Suppressor macrophage (primary cell): ENCODE results near the gene FNDC11.

Source experiments
- DNase-seq, 4 experiments: peaks; one replicate each; pipeline ENCODE4 v3.0.0-alpha.2; 2020 to 2022
- total RNA-seq, 17 experiments: gene quantifications; one replicate each; lab custom pipeline; 2026; ENCODE audit warnings: mixed read lengths in 6 of 17, inconsistent platforms in 3 of 17; lab: John Stamatoyannopoulos, UW

FNDC11 gene
- 0 to 1.9 (median 0) reads per million in 17 experiments for total RNA-seq

DNA sequence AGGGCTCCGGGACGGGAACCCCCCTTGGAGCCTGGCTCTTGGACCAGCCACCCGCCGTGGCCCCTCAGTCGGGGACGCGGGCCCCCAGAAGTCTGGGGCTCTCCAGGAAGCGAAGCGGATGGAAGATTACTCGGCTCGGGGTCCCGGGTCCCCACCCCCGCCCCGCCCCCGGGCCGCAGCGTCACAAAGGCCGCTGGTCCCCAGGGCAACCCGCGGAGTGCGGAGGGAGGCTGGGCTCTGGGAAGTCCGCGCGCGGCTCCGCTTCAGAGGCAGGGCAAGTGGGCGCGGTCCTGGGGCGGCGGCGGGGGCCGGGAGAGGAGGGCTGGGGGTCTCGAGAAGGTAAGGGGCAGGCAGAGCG is at the start of gene FNDC11:
TSS of gene FNDC11 (plus strand) at position 227 of the 358 bp plus-strand sequence. CDS start 1,505 bp downstream, outside the sequence.
- peak in 3 of 4 experiments; percentile 23 to 52 (median 35) for DNase-seq

DNA sequence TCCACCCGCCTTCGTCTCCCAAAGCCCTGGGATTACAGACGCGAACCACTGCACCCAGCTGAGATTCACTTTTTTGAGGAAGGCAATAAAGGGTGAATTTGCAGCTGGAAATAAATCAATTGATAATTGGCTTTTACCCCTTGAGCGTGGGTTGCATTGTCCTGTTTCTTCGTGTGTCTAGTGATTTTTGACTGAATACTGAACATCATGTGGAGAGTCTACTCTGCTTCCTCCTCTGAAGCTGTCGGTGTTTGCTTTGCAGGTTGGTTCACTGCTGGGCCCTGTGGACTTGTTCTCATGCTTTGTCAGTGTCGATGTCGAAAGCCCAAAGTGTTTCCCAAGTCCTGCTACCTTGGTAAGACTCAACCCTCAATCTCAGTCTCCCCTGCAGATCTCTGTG is 49.3 kb upstream of the FNDC11 start:
- no peak for DNase-seq

DNA sequence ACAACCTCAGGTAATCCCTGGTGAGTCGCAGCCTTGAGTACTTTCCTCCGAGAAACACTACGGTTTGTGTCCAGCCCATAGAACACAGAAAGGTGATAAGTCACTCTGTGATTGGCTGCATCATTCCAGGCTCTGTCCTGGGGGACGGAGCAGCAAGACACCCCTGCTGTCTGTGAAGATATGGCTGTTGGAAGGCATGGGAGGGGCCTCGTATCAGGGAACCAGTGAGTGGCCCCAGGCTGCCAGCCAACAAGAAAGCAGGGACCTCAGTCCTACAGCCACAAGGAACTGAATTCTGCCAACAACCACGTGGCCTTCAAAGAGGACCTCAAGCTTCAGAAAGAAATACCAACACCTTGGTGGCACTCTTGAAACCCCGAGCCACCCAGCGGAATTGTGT is 48.7 kb upstream of the FNDC11 start:
- no peak for DNase-seq

DNA sequence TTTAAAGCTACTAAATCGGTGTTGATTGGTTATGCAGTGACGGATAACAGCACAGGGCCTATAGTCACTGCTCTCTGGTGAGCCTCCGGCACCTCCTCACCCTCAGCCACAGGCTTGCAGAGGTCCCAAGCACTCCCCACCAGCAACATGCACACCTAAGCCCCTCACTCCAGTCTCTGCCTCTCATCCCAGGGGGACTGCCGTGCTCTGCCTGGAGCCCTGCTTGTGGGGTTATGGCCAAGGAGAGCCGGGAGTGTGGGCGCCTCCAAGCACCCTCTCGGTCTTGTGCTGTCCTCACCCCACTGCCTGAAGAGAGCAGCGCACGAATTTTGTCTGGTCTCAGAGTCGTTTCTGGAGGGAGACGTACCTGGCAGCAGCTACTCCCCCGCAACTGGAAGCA is 48.2 kb upstream of the FNDC11 start:
- DNase-seq = no peak

DNA sequence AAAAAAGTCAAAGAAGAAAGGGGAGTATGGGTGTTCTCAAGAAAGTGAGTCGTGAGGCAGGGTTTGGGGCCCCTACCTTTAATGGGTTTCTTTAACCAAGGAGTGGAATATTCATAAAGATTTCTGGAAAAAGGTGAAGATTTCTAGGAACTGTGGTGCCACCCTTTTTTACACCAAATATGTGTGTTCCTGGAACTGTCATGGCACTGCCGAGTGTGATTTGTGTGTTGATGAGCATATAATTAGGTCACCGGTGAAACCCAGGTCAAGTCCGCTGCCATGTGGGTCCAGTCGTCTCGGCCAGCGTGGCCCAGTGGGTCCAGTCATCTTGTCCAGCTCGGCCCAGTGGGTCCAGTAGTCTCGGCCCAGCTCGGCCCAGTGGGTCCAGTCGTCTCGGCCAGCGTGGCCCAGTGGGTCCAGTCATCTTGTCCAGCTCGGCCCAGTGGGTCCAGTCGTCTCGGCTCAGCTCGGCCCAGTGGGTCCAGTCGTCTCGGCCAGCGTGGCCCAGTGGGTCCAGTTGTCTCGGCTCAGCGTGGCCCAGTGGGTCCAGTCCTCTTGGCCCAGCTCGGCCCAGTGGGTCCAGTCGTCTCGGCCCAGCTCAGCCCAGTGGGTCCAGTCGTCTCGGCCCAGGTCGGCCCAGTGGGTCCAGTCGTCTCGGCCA is 46.7 kb upstream of the FNDC11 start:
- no peak for DNase-seq

DNA sequence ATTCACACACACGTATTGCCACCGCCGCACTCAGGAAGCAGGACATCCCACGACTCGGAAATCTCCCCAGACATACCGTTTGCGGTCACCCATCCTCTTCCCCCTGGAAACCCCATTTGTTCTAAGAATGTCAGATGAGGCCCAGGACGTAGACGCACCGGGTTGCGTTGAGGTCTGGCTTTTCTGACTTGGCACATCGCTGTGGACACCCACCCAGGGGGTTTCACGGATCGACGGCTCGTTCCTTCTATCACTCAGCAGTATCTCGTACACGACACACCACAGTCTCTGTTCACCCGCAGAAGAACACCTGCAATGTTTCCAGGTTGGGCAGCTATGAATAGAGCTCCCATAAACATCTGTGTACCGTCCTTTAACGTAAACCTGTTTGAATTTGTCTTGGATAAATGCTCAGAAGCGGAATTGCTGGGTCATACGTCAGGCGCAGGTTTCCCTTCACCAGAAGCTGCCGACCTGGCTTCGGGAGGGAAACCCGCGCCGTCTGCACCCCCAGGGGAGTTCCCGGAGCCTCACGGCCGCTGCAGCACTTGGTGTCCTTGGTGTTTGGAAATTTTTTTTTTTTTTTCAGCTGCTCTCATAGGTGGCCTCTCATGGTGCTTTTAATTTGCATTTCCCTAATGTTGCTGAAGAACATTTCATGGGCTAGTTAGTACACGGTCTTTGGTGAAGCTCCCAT is 45.7 kb upstream of the FNDC11 start:
- DNase-seq = no peak

- DNase-seq = no peak
Observed at GRCh38 chr20:63509088-63509564, 44.8 kb upstream of the FNDC11 start.

DNA sequence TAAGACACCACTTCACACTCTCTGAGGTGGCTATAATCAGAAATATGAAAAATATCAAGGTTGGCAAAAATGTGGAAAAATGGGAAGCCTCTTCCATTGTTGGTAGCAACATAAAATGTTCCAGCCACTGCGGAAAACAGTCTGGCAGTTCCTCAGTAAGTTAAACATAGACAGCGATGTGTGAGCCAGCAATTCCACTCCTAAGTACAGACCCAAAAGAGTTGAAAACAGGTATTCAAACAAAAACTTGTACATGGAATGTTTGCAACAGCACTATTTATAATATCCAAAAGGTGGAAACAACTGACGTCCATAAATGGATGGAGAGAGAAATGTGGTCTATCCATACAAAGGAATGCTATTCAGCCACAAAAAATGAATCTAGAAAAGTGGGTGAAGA is 40.8 kb upstream of the FNDC11 start:
- DNase-seq = no peak

DNA sequence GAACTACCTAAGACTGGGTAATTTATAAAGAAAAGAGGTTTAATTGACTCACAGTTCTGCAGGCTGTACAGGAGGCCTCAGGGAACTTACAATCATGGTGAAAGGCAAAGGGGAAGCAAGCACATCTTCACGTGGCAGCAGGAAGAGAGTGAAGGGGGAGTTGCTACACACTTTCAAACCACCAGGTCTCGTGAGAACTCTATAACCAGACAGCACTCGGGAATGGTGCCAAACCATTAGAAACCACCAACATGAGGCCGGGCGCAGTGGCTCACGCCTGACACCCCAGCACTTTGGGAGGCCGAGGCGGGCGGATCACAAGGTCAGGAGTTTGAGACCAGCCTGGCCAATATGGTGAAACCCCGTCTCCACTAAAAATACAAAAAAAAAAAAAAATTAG is 39.4 kb upstream of the FNDC11 start:
- peak in 3 of 4 experiments; percentile 30 to 56 (median 36) for DNase-seq

GRCh38 chr20:63517376-63518309 is 36.3 kb upstream of the FNDC11 start:
- DNase-seq = peak in 1 of 4 experiments; percentile 1

DNA sequence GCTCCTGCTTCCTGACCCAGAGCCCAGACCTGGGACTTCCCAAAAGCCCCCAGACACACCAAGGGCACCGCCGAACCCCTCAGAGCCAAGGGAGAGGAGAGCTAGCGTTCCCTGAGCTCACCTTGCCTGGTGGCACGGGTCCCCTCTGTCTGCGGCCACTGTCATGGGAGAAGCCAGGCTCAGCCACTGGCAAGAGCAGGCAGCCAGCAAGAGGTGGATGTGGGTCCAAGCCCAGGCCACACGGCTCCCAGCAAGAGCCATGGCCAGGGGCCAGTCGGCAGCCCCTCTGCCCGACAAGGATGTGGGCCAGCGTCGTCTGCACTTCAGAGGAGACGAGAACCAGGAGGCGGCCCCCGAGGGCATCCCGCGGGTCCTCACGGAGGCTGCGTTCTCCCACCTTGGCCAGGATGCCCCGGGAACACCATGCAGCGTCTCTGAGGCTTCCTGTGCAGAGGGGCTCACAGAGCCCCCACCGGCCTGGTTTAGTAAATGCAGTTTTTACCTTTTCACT is 35.6 kb upstream of the FNDC11 start:
- DNase-seq = no peak

GRCh38 chr20:63518946-63519667 is 34.9 kb upstream of the FNDC11 start:
- DNase-seq = no peak

DNA sequence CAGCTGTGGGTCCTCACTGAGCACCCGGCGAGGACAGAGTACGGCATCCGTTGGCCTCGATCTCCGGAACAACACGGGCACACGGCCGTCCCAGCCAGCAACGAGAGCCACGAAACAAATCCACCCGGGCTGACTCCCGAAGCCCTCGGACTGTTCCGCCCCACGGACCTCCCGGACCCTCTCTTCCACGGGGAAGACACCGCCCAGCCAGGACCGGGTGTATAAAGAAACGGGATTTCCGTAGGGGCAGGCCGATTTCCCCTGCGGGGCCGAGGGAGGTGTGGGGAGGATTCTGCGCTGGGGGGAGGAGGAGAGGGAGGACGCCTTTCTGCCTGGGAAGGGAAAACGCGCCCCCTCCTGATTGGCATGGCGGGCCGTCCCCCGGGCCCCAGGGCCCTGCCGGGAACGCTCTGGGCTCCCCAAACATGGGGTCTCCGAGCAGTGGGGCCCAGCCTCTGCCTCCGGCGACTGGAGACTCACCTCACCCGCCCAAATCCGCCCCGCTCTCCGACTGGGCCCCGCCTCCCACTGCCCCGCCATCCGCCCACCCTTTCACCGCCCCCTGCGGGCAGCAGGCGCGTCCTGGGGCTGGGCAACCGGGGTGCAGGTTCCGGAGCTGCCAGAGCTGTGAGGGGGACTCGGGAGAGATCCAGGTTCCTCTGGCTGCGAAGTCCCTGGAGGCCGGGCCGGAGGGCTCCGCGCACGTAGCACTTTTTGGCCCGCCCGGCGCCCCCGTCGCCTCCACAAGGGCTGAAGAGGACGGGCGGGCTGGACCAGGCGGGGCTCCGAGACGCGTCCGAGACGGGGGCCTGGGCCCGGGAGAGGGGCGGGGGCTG is 34.1 kb upstream of the FNDC11 start:
- DNase-seq = peak in 1 of 4 experiments; percentile 9

DNA sequence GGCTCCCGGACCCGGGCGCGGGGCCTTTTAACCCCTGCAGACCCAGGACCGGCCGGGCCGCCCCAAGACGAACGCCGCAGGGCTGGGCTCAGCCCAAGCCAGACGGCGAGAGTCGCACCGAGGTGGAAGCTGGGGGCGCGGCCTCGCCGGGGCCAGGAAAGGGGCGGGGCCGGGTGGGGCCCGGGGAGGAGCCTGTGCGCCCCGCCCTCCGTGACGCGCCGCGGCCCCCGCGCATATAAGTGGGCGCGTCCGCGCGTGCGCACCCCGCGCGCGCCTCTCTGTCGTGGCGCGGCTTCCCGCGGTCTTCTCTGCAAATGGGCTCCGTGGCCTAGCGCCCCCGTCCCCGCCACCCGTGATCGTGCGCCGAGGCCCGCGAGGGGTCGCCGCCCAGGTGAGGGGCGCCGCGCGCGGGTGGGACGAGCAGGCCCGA is 33.4 kb upstream of the FNDC11 start, which contains the start of gene PPDPF:
TSS of gene PPDPF (plus strand) at position 262 of the 430 bp plus-strand sequence. CDS start 544 bp downstream, outside the sequence.
- peak; percentile 84 to 97 (median 94) for DNase-seq

DNA sequence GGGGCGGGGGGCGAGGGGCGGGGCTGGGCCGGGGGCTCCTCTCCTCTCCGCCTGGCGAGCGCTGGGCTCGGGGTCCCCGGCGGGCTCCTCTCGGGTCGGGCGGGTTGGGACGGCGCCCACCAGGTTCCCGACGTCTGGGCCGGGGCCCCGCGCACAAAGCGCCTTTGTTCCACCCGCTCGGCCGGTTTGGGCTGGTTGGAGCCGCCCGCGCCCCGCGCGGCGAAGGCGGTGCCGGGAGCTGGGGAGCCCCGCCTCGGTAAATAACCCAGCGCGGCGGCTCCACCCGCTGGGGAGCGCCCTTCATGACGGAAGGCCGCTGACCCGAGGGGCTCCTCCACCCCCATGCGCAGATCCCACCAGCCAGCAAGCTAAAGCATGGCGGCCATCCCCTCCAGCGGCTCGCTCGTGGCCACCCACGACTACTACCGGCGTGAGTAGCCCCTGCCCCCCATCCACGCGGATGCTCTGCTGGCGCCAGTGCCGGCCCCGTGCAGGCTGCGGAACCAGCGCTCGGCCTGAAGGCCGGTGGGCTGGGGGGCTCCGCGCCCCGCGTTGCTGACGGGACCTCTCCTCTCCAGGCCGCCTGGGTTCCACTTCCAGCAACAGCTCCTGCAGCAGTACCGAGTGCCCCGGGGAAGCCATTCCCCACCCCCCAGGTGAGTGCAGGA is 32.9 kb upstream of the FNDC11 start:
- DNase-seq = peak; percentile 66 to 90 (median 77)

DNA sequence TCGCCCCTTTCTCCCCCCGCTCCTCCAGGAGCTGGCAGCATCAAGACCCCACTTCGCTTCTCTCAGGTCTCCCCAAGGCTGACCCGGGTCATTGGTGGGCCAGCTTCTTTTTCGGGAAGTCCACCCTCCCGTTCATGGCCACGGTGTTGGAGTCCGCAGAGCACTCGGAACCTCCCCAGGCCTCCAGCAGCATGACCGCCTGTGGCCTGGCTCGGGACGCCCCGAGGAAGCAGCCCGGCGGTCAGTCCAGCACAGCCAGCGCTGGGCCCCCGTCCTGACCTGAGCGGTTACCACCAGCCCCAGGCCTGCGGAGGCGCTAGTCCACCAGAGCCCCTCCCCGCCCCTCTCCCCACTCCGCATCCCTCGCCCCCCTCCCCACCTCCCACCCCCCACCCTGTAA is 32.4 kb upstream of the FNDC11 start:
- DNase-seq = no peak

- no peak for DNase-seq
Observed at GRCh38 chr20:63522091-63522868, 31.7 kb upstream of the FNDC11 start.

DNA sequence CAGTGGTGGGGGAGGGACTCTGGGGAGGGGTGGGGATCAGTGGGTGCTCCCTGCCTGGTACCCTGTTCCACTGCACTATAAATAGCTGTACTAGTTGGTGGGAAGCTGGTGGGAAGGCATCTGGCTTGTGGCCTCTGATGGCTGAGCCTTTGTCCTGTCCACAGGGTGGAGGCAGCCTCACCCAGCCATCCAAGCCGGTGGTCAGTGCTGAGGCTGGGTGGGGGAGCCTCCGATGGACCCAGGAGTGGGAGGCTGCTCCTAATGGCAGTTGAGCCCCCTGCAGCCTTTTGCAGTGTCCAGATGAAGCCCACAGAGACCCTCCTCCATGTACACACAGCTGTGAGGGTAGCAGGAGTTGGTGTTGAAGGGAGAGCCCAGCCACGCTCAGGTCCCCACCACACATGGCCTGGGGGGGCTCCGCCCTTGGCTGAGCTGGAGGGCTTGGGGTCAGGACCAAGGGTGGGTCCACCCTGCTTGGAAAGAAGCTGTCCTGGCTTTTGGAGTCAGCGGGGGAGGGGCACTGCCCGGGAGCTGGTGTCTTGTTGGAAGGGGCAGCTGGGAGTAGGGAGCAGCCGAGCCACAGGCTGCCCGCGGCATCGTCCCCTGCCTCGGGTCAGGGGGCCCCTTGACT is 30.9 kb upstream of the FNDC11 start:
- DNase-seq = no peak

- DNase-seq = no peak
Observed at GRCh38 chr20:63525185-63525584, 28.8 kb upstream of the FNDC11 start.
